SK-N-MC (cell line): ENCODE measurements around the gene HES4.

Experiments used
- EZH2 ChIP-seq: fragments of 200-600 bp; sonication (generic); IDR thresholded peaks from one replicate; pipeline ENCODE4 v1.6.1; 2017; ENCODE audit warnings: antibody characterized with exemption
- POLR2AphosphoS5 ChIP-seq: IDR thresholded peaks from 2 replicates; pipeline ENCODE4 v1.6.1; 2012; ENCODE audit warnings: mild to moderate bottlenecking, low read depth, low read length, borderline replicate concordance

GRCh38 chr1:1042835-1043234, 42.9 kb upstream of the HES4 start:
- TF ChIP-seq POLR2AphosphoS5 (no peak), EZH2 (no peak)
